Heart left ventricle (tissue), 16 donors: ENCODE measurements around the gene XRCC6. TPM values are rescaled to one million over a fixed set of nuclear protein-coding genes. Genes with fewer than 3 reads are reported as not detected.
A peak's percentile ranks its signal among the peaks of the same experiment; 100 is the strongest.
"Not testable (repeated sequence)": the region's sequence is repeated elsewhere in the genome, so short reads cannot be mapped to it uniquely, and the experiment has no call there.

Source experiments
- ATAC-seq, 4 donors: fragments of 200-7000 bp; cut with Tn5 transposase; one replicate each; pipeline ENCODE4 v1.9.1; 2020 to 2022; ENCODE audit warnings: moderate library complexity in 4 of 4, mild to moderate bottlenecking in 3 of 4, moderate number of reproducible peaks in 1 of 4
- DNase-seq, 5 donors: peaks; one replicate each; pipeline ENCODE4 v3.0.0-alpha.2; 2020
- H3K27ac ChIP-seq, 12 donors: fragments of 200-600 bp; sonication (generic) in 4 of 12; one replicate each; pipeline versions ENCODE4 v1.5.0 to v1.8.0; 2016 to 2022; ENCODE audit warnings: mild to moderate bottlenecking in 2 of 12
- H3K27me3 ChIP-seq, 9 donors: fragments of 200-600 bp; sonication (generic) in 2 of 9; one replicate each; pipeline versions ENCODE4 v1.5.1 to v1.8.0; 2016 to 2022; ENCODE audit warnings: mild to moderate bottlenecking in 3 of 9
- H3K36me3 ChIP-seq, 9 donors: fragments of 200-600 bp; sonication (generic) in 2 of 9; one replicate each; pipeline versions ENCODE4 v1.5.0 to v1.8.0; 2018 to 2022; ENCODE audit warnings: mild to moderate bottlenecking in 2 of 9
- H3K4me1 ChIP-seq, 12 donors: fragments of 200-600 bp; sonication (generic) in 4 of 12; one replicate each; pipeline versions ENCODE4 v1.5.0 to v1.8.0; 2016 to 2022; ENCODE audit warnings: mild to moderate bottlenecking in 3 of 12
- H3K4me3 ChIP-seq, 12 donors: fragments of 200-600 bp; sonication (generic) in 4 of 12; one replicate each; pipeline versions ENCODE4 v1.5.0 to v1.8.0; 2017 to 2022; ENCODE audit warnings: mild to moderate bottlenecking in 9 of 12, moderate library complexity in 4 of 12
- H3K9me3 ChIP-seq, 12 donors: fragments of 200-600 bp; sonication (generic) in 4 of 12; one replicate each; pipeline versions ENCODE4 v1.5.0 to v1.8.0; 2016 to 2022; ENCODE audit warnings: mild to moderate bottlenecking in 1 of 12
- CTCF ChIP-seq, 12 donors: fragments of 200-600 bp; sonication (generic) in 4 of 12; IDR thresholded peaks; one replicate each; pipeline versions ENCODE4 v1.5.0 to v1.8.0; 2018 to 2022; ENCODE audit warnings: antibody characterized with exemption in 12 of 12, mild to moderate bottlenecking in 5 of 12
- POLR2A ChIP-seq, 2 donors: fragments of 450-650 bp; IDR thresholded peaks; one replicate each; pipeline ENCODE4 v1.6.1; 2017; ENCODE audit warnings: antibody characterized with exemption in 2 of 2, mild to moderate bottlenecking in 2 of 2, moderate library complexity in 2 of 2
- WGBS, 4 donors: extraction: QIAGEN DNeasy Blood & Tissue Kit in 2 of 4; methylation state at CpG; one replicate each; pipeline versions ENCODE4 v1.1.5 to v1.1.7; 2013 to 2018; 5-methylcytosine and 5-hydroxymethylcytosine counted together
- intact Hi-C, 10 donors: fragments of 100-400 bp; cut with DNase I; formaldehyde crosslinking; loops; one replicate each; pipeline versions ENCODE4 v1.11.1 to v1.14.2; 2022
- polyA plus RNA-seq, 2 donors: library from polyadenylated mRNA; stranded (reverse); fragments of 200-250 nt; gene quantifications; one replicate each; pipeline ENCODE4 v1.2.3, GENCODE V29; 2013
- total RNA-seq, 9 donors: library from RNA; depleted of rRNA in 2 of 9; stranded (reverse); fragments of >200 nt in 2 of 9; fragmentation: NEBNext Ultra II Directional in 3 of 9; extraction: Animal tissue kit (Norgen Biotek cat#: 25700) in 3 of 9; gene quantifications; one replicate each; pipeline versions ENCODE4 v1.1.0 to v1.2.4, GENCODE V29; 2016 to 2023
- donor health status: ischemic (EF 13 %, LVEDD 7.1; RV severe dilation, severe dysfunction).
- donor health status: healthy with polysubstance abuse.
- donor health status: DM: no; HTN: yes; CAD: no.
- donor health status: DM: no; HTN: no; CAD: no.
- donor health status: ischemic (EF 25% LVEDD 6.9; RV normal size, moderate dysfunction).
- donor health status: ischemic (EF 25% LVEDD 5.7; RV mildly dilated, moderate dysfunction).
- donor health status: healthy.
- donor health status: DM: yes; HTN: yes; CAD: no.
- donor health status: ischemic (EF 35%, LVEDD 5.7; RV mildly dilated, moderate dysfunction).
- donor health status: nonischemic (EF 11% LVEDD 7.7; RV severe dilation, severe dysfunction).
- donor health status: DM: yes; HTN: yes; CAD: no.
- donor health status: PGD.
- donor health status: ischemic (EF 29% LVEDD 5.4; RV normal size, mild dysfunction).
- donor health status: nonischemic (EF 23%, LVEDD 6.1; RV moderate dilation, normal function).

The XRCC6 gene
- total and polyA plus RNA-seq, 11 donors = 123 to 231 (median 176) TPM

DNA sequence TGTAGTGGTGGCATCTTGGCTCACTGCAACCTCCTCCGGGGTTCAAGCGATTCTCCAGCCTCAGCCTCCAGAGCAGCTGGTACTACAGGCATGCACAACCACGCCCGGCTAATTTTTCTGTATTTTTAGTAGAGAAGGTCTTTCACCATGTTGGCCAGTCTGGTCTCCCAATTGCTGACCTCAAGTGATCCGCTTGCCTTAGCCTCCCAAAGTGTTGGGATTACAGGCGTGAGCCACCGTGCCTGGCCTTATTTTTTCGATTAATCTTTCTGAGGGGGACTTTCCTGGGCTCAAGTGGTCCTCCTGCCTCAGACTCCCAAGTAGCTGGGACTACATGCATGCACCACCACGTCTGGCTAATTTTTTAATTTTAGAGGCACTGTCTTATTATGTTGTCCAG lies 62.0 kb downstream of the XRCC6 start:
- intact Hi-C loops = loop anchor here in 1 of 10 donors (10.0 kb wide), 1 partner anchor 392 kb away; the partner anchor contains the start of genes NAGA, PHETA2 and SMDT1
- Histone ChIP-seq H3K4me1 (peaks cover 0 to 22% (median 14%) of the 10 kb centered on the region in 12 donors), H3K27me3 (no peaks in the 10 kb centered on the region), H3K36me3 (peaks cover 0 to 29% (median 27%) of the 10 kb centered on the region in 9 donors), H3K27ac (peak overlapping the region in 9 of 12 donors; percentile 79 to 94 (median 86)), H3K9me3 (no peaks in the 10 kb centered on the region), H3K4me3 (peak overlapping the region in 9 of 12 donors; percentile 57 to 91 (median 73))
- ATAC-seq (no peak), DNase-seq (no peak)
- no peak for TF ChIP-seq POLR2A (IDR thresholded peaks at IDR 0.05)
- no peak for TF ChIP-seq CTCF (IDR thresholded peaks at IDR 0.05)
- WGBS, 4 donors = 91 to 93% (median 92%) methylated on average over 9 of the region's 9 CpGs

DNA sequence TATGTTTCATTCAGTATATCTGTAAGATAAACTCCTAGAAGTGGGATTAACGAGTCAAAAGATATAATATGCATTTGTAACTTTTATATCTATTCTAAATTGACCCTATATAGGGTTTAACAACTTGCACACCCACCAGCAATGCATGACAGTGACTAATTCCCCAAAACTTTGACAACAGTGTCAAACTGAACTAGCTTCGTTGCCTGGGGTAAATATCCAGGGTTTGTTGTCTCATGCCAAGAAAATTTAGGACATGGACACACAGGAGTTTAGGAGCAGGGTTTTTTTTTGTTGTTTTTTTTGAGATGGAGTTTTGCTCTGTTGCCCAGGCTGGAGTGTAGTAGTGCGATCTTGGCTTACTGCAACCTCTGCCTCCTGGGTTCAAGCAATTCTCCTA lies 62.5 kb downstream of the XRCC6 start:
- 82 to 88% (median 87%) methylated on average over 3 of the region's 3 CpGs for WGBS, 4 donors

DNA sequence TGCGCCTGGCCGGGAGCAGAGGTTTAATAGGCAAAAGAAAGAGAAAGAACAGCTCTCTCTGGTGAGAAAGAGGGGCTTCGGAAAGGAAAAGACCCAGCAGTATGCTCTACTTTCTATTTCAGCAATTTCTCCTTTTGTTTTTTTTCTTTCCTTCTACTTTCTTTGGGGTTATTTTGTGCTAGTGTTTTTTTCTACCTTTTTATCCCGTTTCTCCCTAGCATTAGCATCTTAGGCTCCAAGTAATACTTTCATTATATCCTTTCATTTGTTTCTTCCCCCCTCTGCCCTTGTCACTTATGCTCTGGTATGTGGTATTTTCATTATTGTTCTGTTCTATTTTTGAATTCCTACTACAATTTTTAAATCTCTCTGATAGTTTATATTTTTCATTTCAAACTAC lies 63.1 kb downstream of the XRCC6 start:
- H3K4me3 ChIP-seq = no peak overlapping the region
- H3K9me3 ChIP-seq = no peaks in the 10 kb centered on the region
- 83 to 90% (median 86%) methylated on average over 4 of the region's 4 CpGs for WGBS, 4 donors
- intact Hi-C loops = loop anchor here in 1 of 10 donors (10.0 kb wide), 1 partner anchor 391 kb away; the partner anchor contains the start of genes NAGA, PHETA2 and SMDT1
- TF ChIP-seq POLR2A (IDR thresholded peaks at IDR 0.05) (no peak), CTCF (IDR thresholded peaks at IDR 0.05) (no peak)
- no peaks in the 10 kb centered on the region for H3K27me3 ChIP-seq
- H3K4me1 ChIP-seq = peaks cover 0 to 25% (median 16%) of the 10 kb centered on the region in 12 donors
- no peak overlapping the region for H3K27ac ChIP-seq
- ATAC-seq (no peak), DNase-seq (no peak)
- peaks cover 0 to 18% (median 16%) of the 10 kb centered on the region in 9 donors for H3K36me3 ChIP-seq

More for the DNA sequence above, 62.5 kb downstream of the XRCC6 start:
- peaks cover 0 to 22% (median 14%) of the 10 kb centered on the region in 12 donors for H3K4me1 ChIP-seq
- H3K4me3 ChIP-seq = no peak overlapping the region
- ATAC-seq (no peak), DNase-seq (no peak)
- H3K27me3 ChIP-seq = no peaks in the 10 kb centered on the region
- H3K9me3 ChIP-seq = no peaks in the 10 kb centered on the region
- no peak overlapping the region for H3K27ac ChIP-seq
- TF ChIP-seq CTCF (IDR thresholded peaks at IDR 0.05) (no peak), POLR2A (IDR thresholded peaks at IDR 0.05) (no peak)
- intact Hi-C loops = loop anchor here in 1 of 10 donors (10.0 kb wide), 1 partner anchor 391 kb away; the partner anchor contains the start of genes NAGA, PHETA2 and SMDT1
- peaks cover 0 to 23% (median 22%) of the 10 kb centered on the region in 9 donors for H3K36me3 ChIP-seq

GRCh38 chr22:41686890-41687289 lies 65.8 kb downstream of the XRCC6 start:
- WGBS, 4 donors = 92 to 99% (median 97%) methylated on average over 11 of the region's 11 CpGs
- H3K4me3 ChIP-seq = peak overlapping the region in 1 of 12 donors; percentile 82

More at GRCh38 chr22:41686890-41687289, 65.8 kb downstream of the XRCC6 start:
- not testable (repeated sequence) for H3K27ac ChIP-seq, H3K9me3 ChIP-seq, H3K27me3 ChIP-seq, H3K36me3 ChIP-seq, ATAC-seq, DNase-seq
- H3K4me1 ChIP-seq = peaks cover 0 to 27% (median 18%) of the 10 kb centered on the region in 12 donors
- intact Hi-C loops = loop anchor here in 1 of 10 donors (10.0 kb wide), 1 partner anchor 388 kb away; the partner anchor contains the start of genes NAGA, PHETA2 and SMDT1
